HepG2 (cell line): ENCODE results near the gene KDM2B. TPM values are rescaled to one million over a fixed set of nuclear protein-coding genes. Genes with fewer than 3 reads are reported as not detected.

Experiments
- ATAC-seq: fragments of 200-7000 bp; cut with Tn5 transposase; 3 replicates; pipeline ENCODE4 v1.9.1; 2020; ENCODE audit warnings: mild to moderate bottlenecking, moderate library complexity
- Bru-seq: library from RNA; stranded (reverse); fragments of 400-500 nt; gene quantifications from one replicate; lab custom pipeline; 2021; lab: Mats Ljungman, UMichigan
- BruChase-seq, 2 experiments: library from RNA; stranded (reverse); fragments of 400-500 nt; gene quantifications; one replicate each; lab custom pipeline; 2021; lab: Mats Ljungman, UMichigan
- BruUV-seq: library from RNA; stranded (reverse); fragments of 400-500 nt; replicated peaks from 2 replicates; lab custom pipeline; 2021; lab: Mats Ljungman, UMichigan
- CTCF ChIA-PET: fragments of 300-600 bp; formaldehyde crosslinking; extraction: SDS; loops from one replicate; lab custom pipeline; 2021; ENCODE audit warnings: low total read pairs, inconsistent platforms, low intra/inter-chr PET ratio; lab: Yijun Ruan, JAX
- POLR2A ChIA-PET: fragments of 350-600 bp; sonication (Branson Sonifier 250); formaldehyde crosslinking; loops from one replicate; lab custom pipeline; 2020; ENCODE audit warnings: antibody characterized with exemption, inconsistent platforms; lab: Yijun Ruan, JAX
- DNase-seq: peaks from one replicate; pipeline ENCODE4 v3.0.0-alpha.2; 2015; ENCODE audit warnings: low spot score
- FAIRE-seq: peaks from 3 replicates; lab custom pipeline; 2011; peaks lifted over from hg19 to GRCh38; lab: Jason Lieb, UNC
- H2AFZ ChIP-seq: one replicate; pipeline ENCODE4 v1.6.1; 2011; ENCODE audit warnings: low read length, inconsistent platforms
- H3K27ac ChIP-seq: fragments of 300-600 bp; 3 replicates; pipeline ENCODE4 v1.8.0; 2011; ENCODE audit warnings: mixed run types, mild to moderate bottlenecking, mixed read lengths, low read length, inconsistent platforms; ENCODE audit not compliant: insufficient read depth; ENCODE audit errors: extremely low read length
- H3K27me3 ChIP-seq, 2 experiments: fragments of 200-600 bp in 1 of 2; 2 replicates in 1 of 2; 3 replicates in 1 of 2; pipeline versions ENCODE4 v1.6.0 to v1.8.0; 2011; ENCODE audit warnings: low read length in 2 of 2, mild to moderate bottlenecking in 2 of 2, moderate library complexity in 2 of 2, inconsistent platforms in 1 of 2; ENCODE audit not compliant: insufficient read depth in 2 of 2, control insufficient read depth in 1 of 2
- H3K36me3 ChIP-seq, 2 experiments: fragments of 200-600 bp in 1 of 2; replicated peaks in 1 of 2; 2 replicates in 1 of 2; 3 replicates in 1 of 2; pipeline versions ENCODE4 v1.5.1 to v1.8.0; 2011; ENCODE audit warnings: low read length in 2 of 2, inconsistent platforms in 1 of 2; ENCODE audit not compliant: insufficient read depth in 2 of 2, control insufficient read depth in 1 of 2
- H3K4me1 ChIP-seq: 2 replicates; pipeline ENCODE4 v1.5.1; 2012; ENCODE audit warnings: low read length, inconsistent platforms; ENCODE audit not compliant: insufficient read depth
- H3K4me2 ChIP-seq: 2 replicates; pipeline ENCODE4 v1.6.0; 2011; ENCODE audit warnings: low read depth, low read length, inconsistent platforms
- H3K4me3 ChIP-seq, 3 experiments: fragments of 200-600 bp in 1 of 3; sonication (generic), shearing (Covaris generic) in 1 of 3; replicated peaks in 1 of 3; 2 replicates each; pipeline ENCODE4 v1.5.1; 2011 to 2016; ENCODE audit warnings: low read length in 3 of 3, inconsistent platforms in 2 of 3, low read depth in 2 of 3, mild to moderate bottlenecking in 2 of 3, control low read depth in 1 of 3, mixed read lengths in 1 of 3; ENCODE audit not compliant: insufficient read depth in 1 of 3
- H3K79me2 ChIP-seq: one replicate; pipeline ENCODE4 v1.6.1; 2011; ENCODE audit warnings: low read length, inconsistent platforms; ENCODE audit not compliant: insufficient read depth
- H3K9ac ChIP-seq: 2 replicates; pipeline ENCODE4 v1.6.0; 2011; ENCODE audit warnings: mild to moderate bottlenecking, low read depth, low read length, inconsistent platforms; ENCODE audit not compliant: insufficient read depth
- H3K9me3 ChIP-seq: 2 replicates; pipeline ENCODE4 v1.5.1; 2012; ENCODE audit warnings: mild to moderate bottlenecking, low read length
- H4K20me1 ChIP-seq: 2 replicates; pipeline ENCODE4 v1.6.0; 2011; ENCODE audit warnings: inconsistent platforms, mild to moderate bottlenecking, low read length, moderate library complexity; ENCODE audit not compliant: insufficient read depth
- ELF1 ChIP-seq: sonication (generic); formaldehyde crosslinking; IDR thresholded peaks from 2 replicates; pipeline ENCODE4 v1.4.0; 2020; ENCODE audit warnings: missing genetic modification reagents
- MIER2 ChIP-seq: IDR thresholded peaks from 2 replicates; pipeline ENCODE4 v1.6.1; 2016; ENCODE audit warnings: missing biosample characterization, missing genetic modification reagents
- RXRA ChIP-seq: sonication (generic); formaldehyde crosslinking; IDR thresholded peaks from 2 replicates; pipeline ENCODE4 v1.5.1; 2020; ENCODE audit warnings: missing genetic modification reagents
- SALL1 ChIP-seq: sonication (generic); formaldehyde crosslinking; IDR thresholded peaks from 2 replicates; pipeline ENCODE4 v1.8.0; 2022; ENCODE audit warnings: mild to moderate bottlenecking, missing genetic modification reagents
- SAP130 ChIP-seq: IDR thresholded peaks from 2 replicates; pipeline ENCODE4 v1.6.1; 2016; ENCODE audit warnings: low read depth
- ZNF224 ChIP-seq: sonication (generic); formaldehyde crosslinking; IDR thresholded peaks from 2 replicates; pipeline ENCODE4 v1.5.0; 2020; ENCODE audit warnings: mild to moderate bottlenecking, missing genetic modification reagents
- ZNF232 ChIP-seq: sonication (generic); formaldehyde crosslinking; IDR thresholded peaks from 2 replicates; pipeline ENCODE4 v1.4.0; 2020; ENCODE audit warnings: missing genetic modification reagents, borderline replicate concordance
- ZNF337 ChIP-seq: sonication (generic); formaldehyde crosslinking; IDR thresholded peaks from 2 replicates; pipeline ENCODE4 v1.5.1; 2020; ENCODE audit warnings: missing genetic modification reagents, low read depth, mild to moderate bottlenecking, borderline replicate concordance
- ZNF616 ChIP-seq: sonication (generic); formaldehyde crosslinking; IDR thresholded peaks from 2 replicates; pipeline ENCODE4 v1.5.0; 2020; ENCODE audit warnings: low read depth, mild to moderate bottlenecking, missing genetic modification reagents
- whole genome bisulfite sequencing: methylation state at CpG from one replicate; pipeline ENCODE4 v1.1.6; 2017; ENCODE audit warnings: low lambda C conversion rate; 5-methylcytosine and 5-hydroxymethylcytosine counted together
- in situ Hi-C: cut with HindIII; loops from 2 replicates; pipeline ENCODE4 v1.10.0; 2017; ENCODE audit warnings: low pct_unique_long_range_greater_than_20kb; ENCODE audit not compliant: extremely low pct_ligation_motif_present
- intact Hi-C: fragments of 100-400 bp; cut with micrococcal nuclease; formaldehyde crosslinking; loops from one replicate; pipeline ENCODE4 v1.10.0; 2022; ENCODE audit not compliant: unreplicated experiment
- long read RNA-seq, 2 experiments: library from RNA in 1 of 2; library from polyadenylated mRNA in 1 of 2; stranded (forward) in 1 of 2; unstranded in 1 of 2; transcript quantifications; one replicate each; pipeline ENCODE4 v2.0.0, GENCODE V29; 2019 to 2022
- polyA minus RNA-seq, 3 experiments: library from RNA; depleted of rRNA, polyadenylated mRNA; stranded (reverse); fragments of >200 nt; gene quantifications; 2 replicates each; pipeline ENCODE4 v1.2.3, GENCODE V29; 2011; ENCODE audit warnings: low replicate concordance in 1 of 3
- polyA plus RNA-seq, 8 experiments: library from polyadenylated mRNA; depleted of rRNA in 3 of 8; stranded (reverse) in 7 of 8; unstranded in 1 of 8; fragments of >200 nt; fragmentation: Illumina TruSeq in 4 of 8; extraction: Trizol in 4 of 8; gene quantifications; 2 replicates each; pipeline versions ENCODE4 v1.2.1 to v1.2.3, GENCODE V29; 2011 to 2016; ENCODE audit warnings: low read depth in 4 of 8, missing spikeins in 1 of 8, mixed read lengths in 1 of 8; ENCODE audit not compliant: insufficient read depth in 1 of 8
- total RNA-seq, 5 experiments: library from RNA; depleted of rRNA; stranded (reverse); fragments of >200 nt; fragmentation: Illumina TruSeq; extraction: Trizol; gene quantifications; 2 replicates each; pipeline ENCODE4 v1.2.3, GENCODE V29; 2016; ENCODE audit warnings: low read depth in 1 of 5
- TF ChIP-seq, protein P1 (sequence below): sonication (generic); formaldehyde crosslinking; conservative IDR thresholded peaks from 2 replicates; pipeline ENCODE4 v1.4.0; 2020; ENCODE audit warnings: mild to moderate bottlenecking, missing genetic modification reagents, moderate library complexity
- TF ChIP-seq, protein P2 (sequence below): IDR thresholded peaks from 2 replicates; pipeline ENCODE4 v1.6.1; 2016; ENCODE audit warnings: low read depth, borderline replicate concordance
- TF ChIP-seq, protein P3 (sequence below): sonication (generic); formaldehyde crosslinking; IDR thresholded peaks from 2 replicates; pipeline ENCODE4 v1.5.0; 2020; ENCODE audit warnings: mild to moderate bottlenecking, missing genetic modification reagents, moderate library complexity

Gene KDM2B
- total RNA-seq (2016; rRNA removed; fragmentation: Illumina TruSeq; extraction: Trizol) = 25.3 and 26.1 TPM in 2 replicates
- total RNA-seq (2016; cell fraction: cytosol; rRNA removed; fragmentation: Illumina TruSeq; extraction: Trizol; ENCODE audit: low read depth) = 11.2 and 11.4 TPM in 2 replicates
- 20.6 and 26.1 TPM in 2 replicates for total RNA-seq (2016; cell fraction: insoluble cytoplasmic fraction; rRNA removed; fragmentation: Illumina TruSeq; extraction: Trizol)
- 25.8 and 29.0 TPM in 2 replicates for total RNA-seq (2016; cell fraction: membrane; rRNA removed; fragmentation: Illumina TruSeq; extraction: Trizol)
- total RNA-seq (2016; cell fraction: nucleus; rRNA removed; fragmentation: Illumina TruSeq; extraction: Trizol) = 18.4 and 20.7 TPM in 2 replicates
- polyA plus RNA-seq (2011; rRNA removed) = 17.0 and 17.5 TPM in 2 replicates
- 8.3 and 13.5 TPM in 2 replicates for polyA plus RNA-seq (2011; cell fraction: cytosol; rRNA removed)
- 50.3 and 60.7 TPM in 2 replicates for polyA plus RNA-seq (2011; cell fraction: nucleus; rRNA removed)
- polyA plus RNA-seq (2012) = 13.5 and 15.6 TPM in 2 replicates
- polyA plus RNA-seq (2016; cell fraction: cytosol; fragmentation: Illumina TruSeq; extraction: Trizol; ENCODE audit: low read depth) = 6.0 and 6.9 TPM in 2 replicates
- polyA plus RNA-seq (2016; cell fraction: insoluble cytoplasmic fraction; fragmentation: Illumina TruSeq; extraction: Trizol; ENCODE audit: low read depth) = 23.7 and 31.0 TPM in 2 replicates
- polyA plus RNA-seq (2016; cell fraction: membrane; fragmentation: Illumina TruSeq; extraction: Trizol; ENCODE audit: low read depth) = 17.2 and 18.2 TPM in 2 replicates
- polyA plus RNA-seq (2016; cell fraction: nucleus; fragmentation: Illumina TruSeq; extraction: Trizol; ENCODE audit: insufficient read depth, low read depth) = 36.9 and 37.0 TPM in 2 replicates
- polyA minus RNA-seq (2011; rRNA and poly(A)+ RNA removed; ENCODE audit: low replicate concordance) = 53.2 and 72.8 TPM in 2 replicates
- 18.0 and 20.7 TPM in 2 replicates for polyA minus RNA-seq (2011; cell fraction: cytosol; rRNA and poly(A)+ RNA removed)
- 21.1 and 21.9 TPM in 2 replicates for polyA minus RNA-seq (2011; cell fraction: nucleus; rRNA and poly(A)+ RNA removed)
- percentile 46 among the genes with signal in this experiment for Bru-seq, nascent RNA
- BruChase-seq, experiment 1, labeled RNA remaining after a 6-hour chase = percentile 55 among the genes with signal in this experiment
- BruChase-seq, experiment 2, labeled RNA remaining after a 2-hour chase = percentile 48 among the genes with signal in this experiment
- long read RNA-seq, experiment 1, partial matches to known transcripts = 3 of 8 reads
- long read RNA-seq, experiment 1, other reads (novel, unspliced or antisense) = 5 of 8 reads
- long read RNA-seq, experiment 2, partial matches to known transcripts = 21 of 41 reads
- long read RNA-seq, experiment 2, other reads (novel, unspliced or antisense) = 20 of 41 reads

DNA sequence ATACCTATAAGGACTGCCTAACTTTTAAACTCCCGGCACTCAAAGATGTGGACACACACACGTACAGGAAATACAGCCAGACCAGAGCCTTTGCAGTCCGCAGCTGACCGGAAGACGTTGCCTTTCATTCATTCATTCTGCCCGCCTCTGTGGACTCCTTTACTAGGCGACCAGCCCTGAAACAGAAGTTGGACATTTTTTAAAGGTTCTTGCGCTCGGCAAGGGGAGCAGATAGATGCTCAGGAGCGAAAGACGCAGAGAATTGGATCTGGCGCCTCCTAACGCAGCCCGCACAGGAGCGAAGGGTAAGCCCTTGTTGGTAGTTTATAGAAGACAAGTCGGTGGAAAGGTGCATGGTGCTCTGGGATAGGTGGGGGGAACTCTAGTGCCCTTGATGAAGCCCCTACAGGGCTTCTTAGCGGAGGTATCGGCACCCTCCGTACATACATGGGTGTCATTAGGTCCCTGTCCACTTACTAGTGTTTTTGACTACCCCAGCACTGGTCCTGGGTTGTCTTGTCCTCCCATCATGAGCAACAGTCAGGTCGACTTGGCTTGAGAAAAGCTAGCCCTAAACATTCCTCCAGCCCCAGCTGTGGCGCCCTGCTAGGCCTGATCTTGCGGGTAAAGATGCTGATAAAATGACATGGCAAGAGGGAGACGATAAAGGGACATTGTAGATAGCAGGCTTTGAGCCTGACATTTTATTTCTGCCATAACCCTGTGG is at the start of gene KDM2B:
Gene KDM2B, minus strand, starts transcription at position 65 of the 727 bp plus-strand sequence. CDS start 112 bp downstream, outside the sequence.
- H3K4me2 ChIP-seq = peak within 1 kb of the TSS; percentile 91
- in situ Hi-C loops = no loop called here
- H2AFZ ChIP-seq = peak within 1 kb of the TSS; percentile 34
- WGBS = under 1% methylated on average over 20 of the region's 23 CpGs
- H3K27me3 ChIP-seq = no peaks in the 10 kb centered on the region
- peak; percentile 63 for DNase-seq
- peak within 1 kb of the TSS; percentile 70 to 87 (median 74) for H3K4me3 ChIP-seq
- POLR2A ChIA-PET = interaction anchor here (0.9 to 2.0 kb wide), 5 partner anchors 9 to 46 kb away, joined by 3 to 6 read pairs (median 5); partner anchors contain the start of gene ORAI1
- H3K4me1 ChIP-seq = peaks cover 48% of the 10 kb centered on the region
- H4K20me1 ChIP-seq = no peaks in the 10 kb centered on the region
- H3K79me2 ChIP-seq = peaks cover 1% of the 10 kb centered on the region
- intact Hi-C loops = loop anchor here (2.0 kb wide), 1 partner anchor 46 kb away; the partner anchor contains the start of gene ORAI1
- BruUV-seq = no TSS peak
- H3K9ac ChIP-seq = peak within 1 kb of the TSS; percentile 69
- H3K36me3 ChIP-seq = no peaks in the 10 kb centered on the region
- peak; percentile 53 for FAIRE-seq
- CTCF ChIA-PET = no interaction called here
- peak within 1 kb of the TSS; percentile 62 for H3K27ac ChIP-seq
- peak; percentile 76 for ATAC-seq
- no peaks in the 10 kb centered on the region for H3K9me3 ChIP-seq
- TF ChIP-seq, protein P1, sequence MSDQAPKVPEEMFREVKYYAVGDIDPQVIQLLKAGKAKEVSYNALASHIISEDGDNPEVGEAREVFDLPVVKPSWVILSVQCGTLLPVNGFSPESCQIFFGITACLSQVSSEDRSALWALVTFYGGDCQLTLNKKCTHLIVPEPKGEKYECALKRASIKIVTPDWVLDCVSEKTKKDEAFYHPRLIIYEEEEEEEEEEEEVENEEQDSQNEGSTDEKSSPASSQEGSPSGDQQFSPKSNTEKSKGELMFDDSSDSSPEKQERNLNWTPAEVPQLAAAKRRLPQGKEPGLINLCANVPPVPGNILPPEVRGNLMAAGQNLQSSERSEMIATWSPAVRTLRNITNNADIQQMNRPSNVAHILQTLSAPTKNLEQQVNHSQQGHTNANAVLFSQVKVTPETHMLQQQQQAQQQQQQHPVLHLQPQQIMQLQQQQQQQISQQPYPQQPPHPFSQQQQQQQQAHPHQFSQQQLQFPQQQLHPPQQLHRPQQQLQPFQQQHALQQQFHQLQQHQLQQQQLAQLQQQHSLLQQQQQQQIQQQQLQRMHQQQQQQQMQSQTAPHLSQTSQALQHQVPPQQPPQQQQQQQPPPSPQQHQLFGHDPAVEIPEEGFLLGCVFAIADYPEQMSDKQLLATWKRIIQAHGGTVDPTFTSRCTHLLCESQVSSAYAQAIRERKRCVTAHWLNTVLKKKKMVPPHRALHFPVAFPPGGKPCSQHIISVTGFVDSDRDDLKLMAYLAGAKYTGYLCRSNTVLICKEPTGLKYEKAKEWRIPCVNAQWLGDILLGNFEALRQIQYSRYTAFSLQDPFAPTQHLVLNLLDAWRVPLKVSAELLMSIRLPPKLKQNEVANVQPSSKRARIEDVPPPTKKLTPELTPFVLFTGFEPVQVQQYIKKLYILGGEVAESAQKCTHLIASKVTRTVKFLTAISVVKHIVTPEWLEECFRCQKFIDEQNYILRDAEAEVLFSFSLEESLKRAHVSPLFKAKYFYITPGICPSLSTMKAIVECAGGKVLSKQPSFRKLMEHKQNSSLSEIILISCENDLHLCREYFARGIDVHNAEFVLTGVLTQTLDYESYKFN (CRISPR knock-in tag) = 0 out of 2 replicates have a peak, but pooled peaks have one; percentile 9
- peak; percentile 30; the same call in 1 of the 2 replicates for TF ChIP-seq ZNF224 (CRISPR knock-in tag)
- TF ChIP-seq SAP130 (CRISPR knock-in tag) = peak; percentile 93
- TF ChIP-seq MIER2 = 0 out of 2 replicates have a peak, but pooled peaks have one; percentile 27
- TF ChIP-seq RXRA (CRISPR knock-in tag) = no peak
- TF ChIP-seq ELF1 (CRISPR knock-in tag) = peak; percentile 42; the same call in 1 of the 2 replicates
- peak; percentile 29; the same call in 1 of the 2 replicates for TF ChIP-seq SALL1
- TF ChIP-seq, protein P2, sequence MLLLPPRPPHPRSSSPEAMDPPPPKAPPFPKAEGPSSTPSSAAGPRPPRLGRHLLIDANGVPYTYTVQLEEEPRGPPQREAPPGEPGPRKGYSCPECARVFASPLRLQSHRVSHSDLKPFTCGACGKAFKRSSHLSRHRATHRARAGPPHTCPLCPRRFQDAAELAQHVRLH (CRISPR knock-in tag) = no peak
- peak; percentile 24; the same call in 1 of the 2 replicates for TF ChIP-seq ZNF337 (CRISPR knock-in tag)
- TF ChIP-seq, protein P3, sequence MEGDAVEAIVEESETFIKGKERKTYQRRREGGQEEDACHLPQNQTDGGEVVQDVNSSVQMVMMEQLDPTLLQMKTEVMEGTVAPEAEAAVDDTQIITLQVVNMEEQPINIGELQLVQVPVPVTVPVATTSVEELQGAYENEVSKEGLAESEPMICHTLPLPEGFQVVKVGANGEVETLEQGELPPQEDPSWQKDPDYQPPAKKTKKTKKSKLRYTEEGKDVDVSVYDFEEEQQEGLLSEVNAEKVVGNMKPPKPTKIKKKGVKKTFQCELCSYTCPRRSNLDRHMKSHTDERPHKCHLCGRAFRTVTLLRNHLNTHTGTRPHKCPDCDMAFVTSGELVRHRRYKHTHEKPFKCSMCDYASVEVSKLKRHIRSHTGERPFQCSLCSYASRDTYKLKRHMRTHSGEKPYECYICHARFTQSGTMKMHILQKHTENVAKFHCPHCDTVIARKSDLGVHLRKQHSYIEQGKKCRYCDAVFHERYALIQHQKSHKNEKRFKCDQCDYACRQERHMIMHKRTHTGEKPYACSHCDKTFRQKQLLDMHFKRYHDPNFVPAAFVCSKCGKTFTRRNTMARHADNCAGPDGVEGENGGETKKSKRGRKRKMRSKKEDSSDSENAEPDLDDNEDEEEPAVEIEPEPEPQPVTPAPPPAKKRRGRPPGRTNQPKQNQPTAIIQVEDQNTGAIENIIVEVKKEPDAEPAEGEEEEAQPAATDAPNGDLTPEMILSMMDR = peak; percentile 17; the same call in 1 of the 2 replicates
- TF ChIP-seq ZNF616 (CRISPR knock-in tag) = no peak
- TF ChIP-seq ZNF232 (CRISPR knock-in tag) = no peak
